K562 (cell line): ENCODE results near the gene CCNI.

ENCODE experiments used
- FOXP4 ChIP-seq: sonication (generic); formaldehyde crosslinking; IDR thresholded peaks from 2 replicates; pipeline ENCODE4 v1.8.0; 2022; ENCODE audit warnings: mild to moderate bottlenecking, missing genetic modification reagents, borderline replicate concordance
- MYC ChIP-seq, 2 experiments: fragments of 250-450 bp in 1 of 2; sonication (Bioruptor Pico) in 1 of 2; IDR thresholded peaks; 2 replicates each; pipeline versions ENCODE4 v1.5.1 to v1.6.1; 2012 to 2021; ENCODE audit warnings: low read depth in 2 of 2, borderline replicate concordance in 1 of 2, improper control_type of control experiment in 1 of 2, low read length in 1 of 2, mild to moderate bottlenecking in 1 of 2, moderate library complexity in 1 of 2
- POLR2A ChIP-seq: fragments of 450-650 bp; conservative IDR thresholded peaks from 2 replicates; pipeline ENCODE4 v1.6.1; 2016
- REST ChIP-seq, 2 experiments: fragments of 450-650 bp; formaldehyde crosslinking in 1 of 2; IDR thresholded peaks; 2 replicates each; pipeline versions ENCODE4 v1.4.0 to v1.6.1; 2014 to 2020; ENCODE audit warnings: mild to moderate bottlenecking in 2 of 2, borderline replicate concordance in 1 of 2, low read depth in 1 of 2
- USF1 ChIP-seq: sonication (generic); formaldehyde crosslinking; IDR thresholded peaks from 2 replicates; pipeline ENCODE4 v1.9.0; 2022; ENCODE audit warnings: mild to moderate bottlenecking, missing genetic modification reagents
- YBX1 ChIP-seq: fragments of 450-650 bp; IDR thresholded peaks from 2 replicates; pipeline ENCODE4 v1.7.1; 2016; ENCODE audit warnings: mild to moderate bottlenecking
- TF ChIP-seq, protein P1 (sequence below): fragments of 450-650 bp; formaldehyde crosslinking; IDR thresholded peaks from 2 replicates; pipeline ENCODE4 v1.4.0; 2020; ENCODE audit warnings: mild to moderate bottlenecking, moderate library complexity

- TF ChIP-seq YBX1 (no peak), MYC (IDR thresholded peaks at IDR 0.05; ENCODE audit: low read depth, low read length) (no peak), MYC (CRISPR knock-in tag; IDR thresholded peaks at IDR 0.05; ENCODE audit: borderline replicate concordance, low read depth) (no peak), USF1 (CRISPR knock-in tag) (no peak), REST (IDR thresholded peaks at IDR 0.05; ENCODE audit: borderline replicate concordance) (no peak), REST (CRISPR knock-in tag; IDR thresholded peaks at IDR 0.05; ENCODE audit: low read depth) (no peak), POLR2A (no peak), FOXP4 (CRISPR knock-in tag) (no peak)
- TF ChIP-seq, protein P1, sequence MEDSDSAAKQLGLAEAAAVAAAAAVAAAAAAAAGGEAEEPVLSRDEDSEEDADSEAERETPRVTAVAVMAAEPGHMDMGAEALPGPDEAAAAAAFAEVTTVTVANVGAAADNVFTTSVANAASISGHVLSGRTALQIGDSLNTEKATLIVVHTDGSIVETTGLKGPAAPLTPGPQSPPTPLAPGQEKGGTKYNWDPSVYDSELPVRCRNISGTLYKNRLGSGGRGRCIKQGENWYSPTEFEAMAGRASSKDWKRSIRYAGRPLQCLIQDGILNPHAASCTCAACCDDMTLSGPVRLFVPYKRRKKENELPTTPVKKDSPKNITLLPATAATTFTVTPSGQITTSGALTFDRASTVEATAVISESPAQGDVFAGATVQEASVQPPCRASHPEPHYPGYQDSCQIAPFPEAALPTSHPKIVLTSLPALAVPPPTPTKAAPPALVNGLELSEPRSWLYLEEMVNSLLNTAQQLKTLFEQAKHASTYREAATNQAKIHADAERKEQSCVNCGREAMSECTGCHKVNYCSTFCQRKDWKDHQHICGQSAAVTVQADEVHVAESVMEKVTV (CRISPR knock-in tag) = no peak
Observed at GRCh38 chr4:77124576-77124975, 48.8 kb upstream of the CCNI start.
